GM18951 (cell line): ENCODE data around the gene CCDC39.
"Not testable (repeated sequence)": the region's sequence is repeated elsewhere in the genome, so short reads cannot be mapped to it uniquely, and the experiment has no call there.

Experiments
- POLR2A ChIP-seq: IDR thresholded peaks from 4 replicates; pipeline ENCODE4 v1.6.1; 2011; ENCODE audit warnings: mild to moderate bottlenecking; ENCODE audit not compliant: insufficient read length, insufficient read depth; ENCODE audit errors: extremely low read depth
- in situ Hi-C: fragments of 300-500 bp; cut with MboI; formaldehyde crosslinking; loops from one replicate; pipeline ENCODE4 v1.12.0; 2022; ENCODE audit warnings: low sequenced_read_pairs, mixed read lengths, inconsistent platforms; ENCODE audit not compliant: unreplicated experiment

CCDC39 gene

GRCh38 chr3:180661444-180661843 lies 17.8 kb downstream of the CCDC39 start:
- no peak for TF ChIP-seq POLR2A
- in situ Hi-C loops = no loop called here

GRCh38 chr3:180657094-180657493 lies 22.2 kb downstream of the CCDC39 start:
- TF ChIP-seq POLR2A = no peak
- in situ Hi-C loops = no loop called here

- TF ChIP-seq POLR2A = no peak
- in situ Hi-C loops = no loop called here
Observed at GRCh38 chr3:180656406-180656805, 22.9 kb downstream of the CCDC39 start.

GRCh38 chr3:180646187-180646790 lies 33.0 kb downstream of the CCDC39 start:
- in situ Hi-C loops = no loop called here
- TF ChIP-seq POLR2A = no peak

- in situ Hi-C loops = no loop called here
- TF ChIP-seq POLR2A = no peak
Observed at GRCh38 chr3:180640987-180641386, 38.3 kb downstream of the CCDC39 start.

- in situ Hi-C loops = no loop called here
- no peak for TF ChIP-seq POLR2A
Observed at GRCh38 chr3:180633722-180634121, 45.6 kb downstream of the CCDC39 start.

- no peak for TF ChIP-seq POLR2A
- in situ Hi-C loops = no loop called here
Observed at GRCh38 chr3:180631317-180631716, 48.0 kb downstream of the CCDC39 start.

GRCh38 chr3:180630371-180630770 lies 48.9 kb downstream of the CCDC39 start:
- in situ Hi-C loops = no loop called here
- no peak for TF ChIP-seq POLR2A

- in situ Hi-C loops = no loop called here
- TF ChIP-seq POLR2A = no peak
Observed at GRCh38 chr3:180626844-180627243, 52.4 kb downstream of the CCDC39 start.

GRCh38 chr3:180624714-180625113 lies 54.6 kb downstream of the CCDC39 start:
- in situ Hi-C loops = no loop called here

GRCh38 chr3:180619723-180620122 lies 59.6 kb downstream of the CCDC39 start:
- TF ChIP-seq POLR2A = no peak
- in situ Hi-C loops = no loop called here

More at GRCh38 chr3:180624714-180625113, 54.6 kb downstream of the CCDC39 start:
- no peak for TF ChIP-seq POLR2A

GRCh38 chr3:180618563-180618962 lies 60.7 kb downstream of the CCDC39 start:
- in situ Hi-C loops = not testable (repeated sequence)

- TF ChIP-seq POLR2A = no peak
Observed at GRCh38 chr3:180617049-180617448, 62.2 kb downstream of the CCDC39 start.

GRCh38 chr3:180615954-180616353 lies 63.3 kb downstream of the CCDC39 start:
- TF ChIP-seq POLR2A = no peak
- in situ Hi-C loops = no loop called here

More at GRCh38 chr3:180617049-180617448, 62.2 kb downstream of the CCDC39 start:
- in situ Hi-C loops = no loop called here

- in situ Hi-C loops = no loop called here
- TF ChIP-seq POLR2A = no peak
Observed at GRCh38 chr3:180612364-180612763, 66.9 kb downstream of the CCDC39 start.
